Calu3 (cell line): ENCODE results near the gene SMAD3. TPM values are rescaled to one million over a fixed set of nuclear protein-coding genes. Genes with fewer than 3 reads are reported as not detected.
"Not testable (repeated sequence)": the region's sequence is repeated elsewhere in the genome, so short reads cannot be mapped to it uniquely, and the experiment has no call there.

Source experiments
- BruUV-seq: library from RNA; stranded (reverse); fragments of 400-500 nt; replicated peaks from 2 replicates; lab custom pipeline; 2021; lab: Mats Ljungman, UMichigan
- CTCF ChIA-PET: fragments of 300-600 bp; sonication (Branson Sonifier 250); formaldehyde crosslinking; loops from one replicate; lab custom pipeline; 2022; ENCODE audit warnings: antibody characterized with exemption; lab: Charles Lee
- DNase-seq: peaks from one replicate; pipeline ENCODE4 v3.0.0; 2022
- H3K27ac Mint-ChIP-seq: one replicate; pipeline ENCODE4 v1.8.0; 2022; ENCODE audit warnings: mixed read lengths; ENCODE audit not compliant: unreplicated experiment
- H3K27me3 Mint-ChIP-seq: one replicate; pipeline ENCODE4 v1.8.0; 2022; ENCODE audit warnings: mixed read lengths; ENCODE audit not compliant: unreplicated experiment
- H3K36me3 Mint-ChIP-seq: one replicate; pipeline ENCODE4 v1.8.0; 2022; ENCODE audit warnings: mild to moderate bottlenecking, moderate library complexity, mixed read lengths; ENCODE audit not compliant: insufficient read depth, unreplicated experiment
- H3K4me1 Mint-ChIP-seq: one replicate; pipeline ENCODE4 v1.8.0; 2022; ENCODE audit warnings: mild to moderate bottlenecking, low read depth, mixed read lengths; ENCODE audit not compliant: unreplicated experiment
- H3K4me3 Mint-ChIP-seq: one replicate; pipeline ENCODE4 v1.8.0; 2022; ENCODE audit warnings: mild to moderate bottlenecking, low read depth, moderate library complexity, mixed read lengths; ENCODE audit not compliant: unreplicated experiment
- H3K9me3 Mint-ChIP-seq: one replicate; pipeline ENCODE4 v1.8.0; 2022; ENCODE audit warnings: low read depth, mixed read lengths; ENCODE audit not compliant: unreplicated experiment
- intact Hi-C: fragments of 100-400 bp; cut with micrococcal nuclease; formaldehyde crosslinking; loops from one replicate; pipeline ENCODE4 v1.10.0; 2022; ENCODE audit not compliant: unreplicated experiment
- total RNA-seq: library from RNA; stranded (reverse); gene quantifications from 2 replicates; pipeline ENCODE4 v1.2.3, GENCODE V29; 2022
- TF ChIP-seq, protein P1 (sequence below): fragments of 200-600 bp; IDR thresholded peaks from one replicate; pipeline ENCODE4 v1.8.0; 2022; ENCODE audit warnings: antibody characterized with exemption; ENCODE audit not compliant: unreplicated experiment

The SMAD3 gene
- total RNA-seq, 1 experiment from 2014 or later = 121 TPM

DNA sequence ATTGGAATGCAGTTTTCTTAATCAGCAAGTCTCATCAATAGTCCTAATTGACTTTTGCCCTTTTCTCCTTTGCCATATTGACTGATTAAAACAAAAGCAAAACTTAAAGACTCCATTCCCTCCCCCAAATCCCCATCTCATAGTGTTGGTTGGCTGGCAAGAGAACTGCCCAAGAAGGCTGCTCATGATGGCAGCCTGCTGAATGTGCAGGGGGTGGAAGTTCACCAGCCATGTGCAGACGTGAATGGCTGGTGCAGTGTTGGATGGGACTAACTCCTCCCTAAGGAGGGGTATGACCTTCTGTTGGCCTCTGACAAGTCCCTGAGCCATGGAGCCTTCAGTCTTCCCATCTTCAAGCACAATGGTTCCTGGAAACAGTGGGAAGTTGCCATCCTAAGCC lies 7.0 kb downstream of the SMAD3 start:
- Mint-ChIP-seq H3K27me3 (no peaks in the 10 kb centered on the region), H3K4me3 (no peak overlapping the region), H3K4me1 (peaks cover 82% of the 10 kb centered on the region), H3K36me3 (peaks cover 88% of the 10 kb centered on the region), H3K27ac (peak overlapping the region; percentile 23), H3K9me3 (no peaks in the 10 kb centered on the region)
- CTCF ChIA-PET = interaction anchor here (1.2 kb wide), 1 partner anchor 35 kb away, joined by 3 read pairs; no protein-coding TSS in a partner anchor
- TF ChIP-seq, protein P1, sequence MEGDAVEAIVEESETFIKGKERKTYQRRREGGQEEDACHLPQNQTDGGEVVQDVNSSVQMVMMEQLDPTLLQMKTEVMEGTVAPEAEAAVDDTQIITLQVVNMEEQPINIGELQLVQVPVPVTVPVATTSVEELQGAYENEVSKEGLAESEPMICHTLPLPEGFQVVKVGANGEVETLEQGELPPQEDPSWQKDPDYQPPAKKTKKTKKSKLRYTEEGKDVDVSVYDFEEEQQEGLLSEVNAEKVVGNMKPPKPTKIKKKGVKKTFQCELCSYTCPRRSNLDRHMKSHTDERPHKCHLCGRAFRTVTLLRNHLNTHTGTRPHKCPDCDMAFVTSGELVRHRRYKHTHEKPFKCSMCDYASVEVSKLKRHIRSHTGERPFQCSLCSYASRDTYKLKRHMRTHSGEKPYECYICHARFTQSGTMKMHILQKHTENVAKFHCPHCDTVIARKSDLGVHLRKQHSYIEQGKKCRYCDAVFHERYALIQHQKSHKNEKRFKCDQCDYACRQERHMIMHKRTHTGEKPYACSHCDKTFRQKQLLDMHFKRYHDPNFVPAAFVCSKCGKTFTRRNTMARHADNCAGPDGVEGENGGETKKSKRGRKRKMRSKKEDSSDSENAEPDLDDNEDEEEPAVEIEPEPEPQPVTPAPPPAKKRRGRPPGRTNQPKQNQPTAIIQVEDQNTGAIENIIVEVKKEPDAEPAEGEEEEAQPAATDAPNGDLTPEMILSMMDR = no peak
- BruUV-seq = no TSS peak
- no peak for DNase-seq
- intact Hi-C loops = no loop called here

DNA sequence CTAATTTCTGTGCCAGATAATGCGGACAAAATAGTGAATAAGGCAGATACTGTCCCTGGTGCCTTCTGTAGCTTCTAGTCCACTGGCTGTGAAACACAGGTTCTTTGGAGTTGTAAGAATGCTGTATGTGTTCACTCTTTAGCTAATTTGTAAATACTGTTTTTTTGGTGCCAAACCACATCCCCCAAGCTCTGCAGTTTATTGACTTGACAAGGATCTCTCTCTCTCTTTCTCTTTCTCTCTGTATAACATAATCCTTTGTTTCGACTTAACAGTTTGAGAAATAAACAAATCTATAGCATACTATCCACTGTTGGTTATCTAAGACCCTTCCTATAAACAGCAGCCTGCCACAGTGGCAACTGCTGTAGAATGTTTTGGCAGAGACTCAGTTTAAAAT lies 7.6 kb downstream of the SMAD3 start:
- DNase-seq = no peak
- Mint-ChIP-seq H3K4me3 (no peak overlapping the region), H3K9me3 (no peaks in the 10 kb centered on the region), H3K36me3 (peaks cover 85% of the 10 kb centered on the region), H3K27ac (peak overlapping the region; percentile 23), H3K27me3 (no peaks in the 10 kb centered on the region), H3K4me1 (peaks cover 87% of the 10 kb centered on the region)
- intact Hi-C loops = no loop called here
- TF ChIP-seq, protein P1 = no peak
- no TSS peak for BruUV-seq
- CTCF ChIA-PET = interaction anchor here (1.2 kb wide), 1 partner anchor 34 kb away, joined by 3 read pairs; no protein-coding TSS in a partner anchor

DNA sequence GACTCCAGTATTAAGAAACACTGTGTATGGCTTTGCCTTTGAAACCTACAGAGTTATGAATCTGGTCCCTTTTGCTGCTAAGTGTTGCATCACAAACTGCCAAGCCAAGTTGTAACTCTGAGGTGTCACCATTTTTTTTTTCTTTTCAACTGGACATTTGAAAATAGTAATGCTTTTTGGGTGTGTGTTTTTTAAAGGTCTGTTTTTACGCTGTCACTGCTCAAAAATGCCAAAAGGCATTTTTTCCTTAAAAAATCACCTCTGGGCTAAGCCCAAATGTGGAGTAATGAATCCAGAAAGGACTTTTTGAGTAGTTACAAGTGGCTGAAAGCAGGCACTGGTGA lies 9.5 kb downstream of the SMAD3 start:
- CTCF ChIA-PET = interaction anchor here (0.7 kb wide), 1 partner anchor 100 kb away, joined by 11 read pairs; no protein-coding TSS in a partner anchor
- TF ChIP-seq, protein P1 = no peak
- peak overlapping the region; percentile 58 for H3K27ac Mint-ChIP-seq
- peak overlapping the region; percentile 41 for H3K4me3 Mint-ChIP-seq
- no peak for DNase-seq
- BruUV-seq = no TSS peak
- H3K4me1 Mint-ChIP-seq = peaks cover 86% of the 10 kb centered on the region
- intact Hi-C loops = no loop called here
- peaks cover 82% of the 10 kb centered on the region for H3K36me3 Mint-ChIP-seq
- H3K27me3 Mint-ChIP-seq = no peaks in the 10 kb centered on the region
- no peaks in the 10 kb centered on the region for H3K9me3 Mint-ChIP-seq

DNA sequence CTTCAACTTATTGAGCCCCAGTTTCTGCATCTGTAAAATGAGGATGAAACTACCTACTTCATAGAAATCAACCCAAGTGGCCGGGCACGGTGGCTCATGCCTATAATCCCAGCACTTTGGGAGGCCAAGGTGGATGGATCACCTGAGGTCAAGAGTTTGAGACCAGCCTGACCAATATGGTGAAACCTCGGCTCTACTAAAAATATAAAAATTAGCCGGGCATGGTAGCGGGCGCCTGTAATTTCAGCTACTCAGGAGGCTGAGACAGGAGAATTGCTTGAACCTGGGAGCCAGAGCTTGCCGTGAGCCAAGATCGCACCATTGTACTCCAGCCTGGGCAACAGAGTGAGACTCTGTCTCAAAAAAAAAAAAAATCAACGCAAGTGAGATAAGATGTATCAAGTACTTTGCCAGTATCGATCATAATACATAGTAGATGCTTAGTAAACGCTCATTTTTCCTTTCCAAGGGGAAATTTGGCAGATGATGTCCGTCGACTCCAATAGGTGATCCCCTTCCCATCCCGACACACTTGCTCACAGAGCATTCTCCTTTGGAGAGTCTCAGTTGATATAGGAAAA lies 10.2 kb downstream of the SMAD3 start:
- DNase-seq, BruUV-seq, intact Hi-C loops, H3K9me3 Mint-ChIP-seq, H3K27me3 Mint-ChIP-seq: not testable (repeated sequence)
- peak overlapping the region; percentile 41 for H3K4me3 Mint-ChIP-seq
- peaks cover 86% of the 10 kb centered on the region for H3K4me1 Mint-ChIP-seq
- peaks cover 82% of the 10 kb centered on the region for H3K36me3 Mint-ChIP-seq
- peak overlapping the region; percentile 73 for H3K27ac Mint-ChIP-seq
- CTCF ChIA-PET = interaction anchor here (0.7 to 1.1 kb wide), 3 partner anchors 11 to 1230 kb away, joined by 3 to 4 read pairs (median 4); no protein-coding TSS in a partner anchor
